GM19324 (cell line): Measurements from ENCODE around the gene SEC61G.

Experiments
- ATAC-seq: cut with Tn5 transposase; IDR thresholded peaks from one replicate; pipeline ENCODE4 v1.9.1; 2021; ENCODE audit warnings: mild to moderate bottlenecking, moderate library complexity; ENCODE audit not compliant: unreplicated experiment, low FRiP score

The SEC61G gene

DNA sequence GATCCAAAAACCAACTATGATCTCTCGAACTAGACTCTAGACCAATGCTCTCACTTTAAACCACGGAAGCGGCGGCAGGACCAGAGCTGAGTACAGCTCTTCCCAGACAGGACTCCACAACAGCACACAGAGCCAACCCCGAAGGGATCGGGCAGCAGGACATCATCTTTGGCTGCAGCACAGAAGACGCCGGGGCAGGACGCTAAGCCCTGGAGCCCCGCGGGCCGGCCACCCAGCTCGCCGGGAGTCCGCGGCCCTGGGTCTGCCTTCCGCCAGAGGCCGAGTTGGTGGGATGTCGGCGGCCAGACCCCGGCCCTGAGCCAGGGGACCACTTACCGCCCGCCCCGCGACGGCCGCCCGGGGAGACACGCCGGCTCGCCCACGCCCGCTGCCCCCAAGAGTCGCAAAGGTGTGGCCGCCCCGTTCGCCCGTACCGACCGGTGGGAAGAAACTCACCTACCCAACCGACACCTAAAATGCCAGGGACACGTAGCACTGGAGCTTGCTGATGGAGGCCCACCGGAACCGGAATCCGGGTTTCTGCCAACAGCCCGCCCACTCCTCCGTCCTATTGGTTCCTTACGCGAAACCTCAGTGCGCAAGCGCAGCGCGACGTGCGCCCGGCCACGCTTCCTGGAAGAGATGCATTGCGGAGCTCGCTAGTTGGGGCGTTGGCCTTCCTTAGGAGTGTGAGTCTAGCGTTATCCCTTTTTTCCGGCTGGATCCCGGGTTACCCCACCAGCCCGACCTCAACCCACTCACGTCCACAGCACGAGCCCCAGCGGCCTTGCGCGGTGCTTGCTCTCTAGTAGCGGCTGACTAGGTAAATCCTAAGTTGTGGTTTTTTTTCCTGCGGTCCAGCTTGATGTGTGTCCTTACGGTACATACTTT lies at the start of gene SEC61G:
Gene SEC61G, minus strand, starts transcription at position 510 of the 891 bp plus-strand sequence. CDS start 1,623 bp downstream, outside the sequence.
- peak; percentile 98 for ATAC-seq

DNA sequence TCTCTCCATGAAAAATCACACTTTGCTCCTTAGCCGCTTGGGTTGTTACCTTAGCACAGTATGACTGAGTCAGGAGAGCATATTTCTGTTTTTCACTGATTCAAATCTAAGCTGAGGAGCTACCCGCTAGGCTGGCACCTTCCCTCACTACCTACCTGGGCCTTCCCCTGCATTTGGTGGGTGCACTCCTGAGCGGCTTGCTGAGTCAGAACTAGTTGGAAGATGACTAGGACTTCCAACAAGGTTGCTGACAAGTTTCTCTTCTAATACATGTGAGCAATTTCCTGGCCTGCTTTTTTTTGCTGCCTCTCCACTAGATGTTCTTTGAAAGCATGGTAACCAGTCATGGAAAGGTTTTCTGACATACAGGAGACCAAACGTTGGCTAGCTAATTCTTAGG lies 43.8 kb upstream of the SEC61G start:
- no peak for ATAC-seq

DNA sequence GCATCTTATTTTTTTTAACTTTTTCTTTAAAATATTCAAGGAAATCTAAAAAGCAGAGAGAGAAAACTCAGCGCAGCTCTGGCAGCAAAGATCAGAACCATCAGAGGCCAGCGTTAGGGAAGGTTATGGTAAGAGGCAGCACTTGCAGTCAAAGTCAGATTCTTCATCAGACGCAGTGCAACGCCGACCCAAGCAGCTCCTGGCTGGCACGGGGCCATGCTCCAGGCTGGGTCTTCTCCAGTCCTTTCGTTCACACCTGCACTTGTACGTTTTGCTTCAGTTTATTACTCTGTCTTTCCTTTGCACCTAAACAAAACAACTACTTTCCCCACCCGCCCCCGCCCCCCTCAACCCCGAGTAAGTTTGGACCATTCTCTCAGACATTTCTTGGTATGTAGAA lies 43.1 kb upstream of the SEC61G start:
- ATAC-seq = no peak

DNA sequence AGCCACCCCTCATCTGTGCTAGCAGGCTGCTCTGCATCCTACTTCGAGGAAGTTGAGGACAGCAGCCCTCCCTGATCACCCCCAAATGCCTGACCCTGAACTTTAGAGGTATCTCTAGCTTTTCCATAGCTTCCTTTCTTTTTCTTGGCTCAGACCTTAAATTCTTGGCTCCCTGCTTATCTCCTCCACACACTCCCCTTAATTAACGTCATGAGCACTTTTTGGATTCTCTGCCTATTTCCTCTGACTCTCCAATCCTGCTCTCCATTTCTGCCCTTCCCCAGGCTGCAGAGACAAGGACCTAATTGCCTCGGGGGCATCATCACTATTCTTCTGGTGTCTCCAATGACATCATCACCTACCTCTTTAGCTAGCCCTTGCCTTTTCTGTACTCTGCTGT lies 40.8 kb upstream of the SEC61G start:
- ATAC-seq = no peak

DNA sequence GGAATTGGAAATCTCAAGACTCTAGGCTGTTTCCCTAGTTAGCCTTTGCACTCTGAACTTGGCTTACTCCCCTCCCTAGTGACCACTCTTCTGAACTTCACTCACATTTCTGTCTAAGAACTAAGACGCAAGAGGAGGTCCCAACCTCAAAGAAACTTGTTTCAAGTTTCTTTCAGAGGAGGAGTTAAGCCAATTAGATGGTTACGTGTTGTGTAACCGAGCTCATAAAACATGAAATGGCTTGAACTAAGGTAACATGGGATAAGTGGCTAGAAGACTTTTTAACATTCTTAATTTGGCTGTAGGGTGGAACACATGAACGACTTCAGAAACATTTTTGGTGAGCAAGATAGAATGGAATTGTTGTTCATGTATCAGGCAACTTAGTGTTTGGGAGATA lies 39.5 kb upstream of the SEC61G start:
- no peak for ATAC-seq

DNA sequence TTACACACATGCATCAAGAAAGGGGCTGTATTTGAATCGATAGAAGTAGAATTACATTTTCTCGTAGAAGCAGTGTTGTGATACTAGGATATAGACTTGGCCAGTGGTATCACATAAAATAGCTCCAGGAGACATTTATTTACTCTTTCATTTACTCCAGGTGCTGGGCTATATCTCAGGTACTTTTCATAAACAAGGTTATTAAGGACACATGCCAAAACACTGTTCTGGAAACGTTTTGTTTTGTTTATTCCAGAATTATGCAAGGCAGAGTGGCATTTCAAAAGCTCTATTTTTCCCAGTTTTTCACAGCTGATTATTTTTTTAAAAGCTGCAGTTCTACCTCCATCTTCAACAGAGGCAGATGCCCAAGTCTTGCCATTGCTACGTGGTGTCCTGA lies 37.8 kb upstream of the SEC61G start:
- no peak for ATAC-seq

DNA sequence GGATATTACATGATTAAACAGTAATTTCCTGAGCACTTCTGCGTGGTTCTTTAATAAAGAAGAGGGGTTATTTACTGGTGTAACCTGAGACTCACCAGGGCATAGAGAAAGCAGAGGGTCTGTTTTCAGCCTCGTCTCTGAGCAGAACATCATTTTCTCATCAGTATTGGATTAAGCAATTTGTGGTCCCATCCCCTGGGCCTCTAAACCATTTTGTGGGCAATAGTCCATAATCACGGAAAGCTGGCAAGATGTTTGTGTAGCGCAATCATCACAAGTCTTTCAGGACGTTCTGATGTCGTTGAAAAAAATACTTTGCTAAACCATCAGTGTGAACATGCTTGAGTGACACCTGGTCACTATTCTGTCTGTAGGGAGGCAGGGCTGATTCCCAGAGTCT lies 37.1 kb upstream of the SEC61G start:
- ATAC-seq = no peak

DNA sequence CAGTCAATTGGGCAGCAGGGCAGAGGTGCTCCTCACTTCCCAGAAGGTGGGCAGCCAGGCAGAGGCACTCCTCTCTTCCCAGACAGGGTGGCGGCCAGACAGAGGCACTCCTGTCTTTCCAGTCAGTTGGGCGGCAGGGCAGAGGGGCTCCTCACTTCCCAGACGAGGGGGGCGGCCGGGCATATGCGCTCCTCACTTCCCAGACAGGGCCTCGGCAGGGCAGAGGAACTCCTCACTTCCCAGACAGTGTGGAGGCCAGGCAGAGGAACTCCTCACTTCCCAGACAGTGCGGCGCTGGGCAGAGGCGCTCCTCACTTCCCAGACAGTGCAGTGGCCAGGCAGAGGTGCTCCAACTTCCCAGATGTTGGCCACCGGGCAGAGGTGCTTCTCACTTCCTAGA lies 33.4 kb upstream of the SEC61G start:
- no peak for ATAC-seq

DNA sequence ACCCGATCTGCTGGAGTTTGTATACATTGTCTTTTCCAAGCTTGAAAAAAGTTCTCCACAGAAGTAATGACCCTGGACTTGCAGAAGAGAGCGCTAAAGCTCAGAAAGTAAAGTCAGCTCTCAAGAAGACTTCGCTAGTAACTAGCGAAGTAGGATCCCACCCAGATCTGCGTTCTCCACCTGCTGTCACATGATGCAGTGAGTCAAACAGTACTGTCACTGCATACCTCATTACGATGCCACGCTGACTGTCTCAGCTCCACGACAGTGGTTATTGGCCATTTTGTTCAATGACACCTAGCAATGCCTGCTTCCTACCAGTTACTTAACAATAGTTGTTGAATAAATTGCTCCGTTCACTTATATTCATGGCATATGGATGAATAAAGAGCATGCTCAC lies 29.7 kb upstream of the SEC61G start:
- no peak for ATAC-seq

DNA sequence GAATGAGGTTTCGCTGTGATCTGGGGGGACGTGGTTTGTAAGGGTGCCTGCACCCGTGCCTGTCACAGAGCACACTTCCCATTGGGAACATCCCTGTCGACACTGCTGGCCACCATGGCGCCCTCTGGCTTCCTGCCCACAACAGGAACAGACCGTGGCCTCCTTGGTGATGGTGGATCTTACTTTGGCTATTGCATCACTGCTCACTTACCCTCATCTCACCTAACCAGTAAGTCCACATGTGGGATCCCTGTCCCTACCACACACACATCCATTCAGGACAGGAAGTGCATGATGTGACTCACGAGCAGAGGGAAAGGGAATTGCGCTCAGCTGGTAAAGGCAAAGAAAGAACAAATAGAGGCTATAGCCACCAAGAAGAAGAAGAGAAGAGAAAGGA lies 26.2 kb upstream of the SEC61G start:
- ATAC-seq = no peak

DNA sequence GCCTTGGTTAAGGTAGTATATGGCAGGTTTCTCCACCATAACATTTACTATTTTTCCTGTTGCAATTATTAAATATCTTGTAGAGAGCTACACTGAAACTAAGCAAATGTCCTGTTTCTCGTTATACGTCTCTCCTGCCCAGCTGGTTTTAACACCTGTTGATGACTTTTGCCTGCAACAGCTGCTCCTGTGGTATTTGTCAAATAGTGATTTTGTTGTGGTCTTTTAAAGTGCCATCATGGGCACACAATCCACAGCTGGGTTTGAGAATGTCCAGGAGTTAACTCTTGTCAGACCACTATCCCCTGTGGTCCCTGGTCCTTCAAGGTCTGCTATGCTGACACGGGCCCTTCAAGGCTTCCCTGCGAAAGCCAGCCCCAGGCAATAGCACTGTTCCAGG lies 24.9 kb upstream of the SEC61G start:
- no peak for ATAC-seq

DNA sequence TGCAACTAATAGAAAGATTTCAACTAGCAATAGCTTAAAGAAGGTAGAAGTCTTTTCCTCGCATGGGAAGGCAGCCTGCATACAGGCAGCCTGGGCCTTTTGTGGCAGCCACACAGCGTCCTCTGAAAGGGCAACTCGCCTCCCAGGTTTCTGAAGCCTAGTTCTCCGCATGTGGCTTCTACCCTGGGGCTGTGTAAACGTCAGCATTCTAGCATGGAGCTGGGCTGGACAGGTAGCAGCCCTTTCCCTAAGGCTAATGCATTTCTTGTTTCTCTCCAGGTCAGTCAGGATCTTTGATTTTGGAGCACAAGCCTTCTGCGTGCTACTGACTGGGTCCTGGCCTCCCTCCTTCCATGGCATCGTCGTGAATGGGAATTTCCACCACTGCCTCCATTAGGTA lies 23.8 kb upstream of the SEC61G start:
- ATAC-seq = no peak

DNA sequence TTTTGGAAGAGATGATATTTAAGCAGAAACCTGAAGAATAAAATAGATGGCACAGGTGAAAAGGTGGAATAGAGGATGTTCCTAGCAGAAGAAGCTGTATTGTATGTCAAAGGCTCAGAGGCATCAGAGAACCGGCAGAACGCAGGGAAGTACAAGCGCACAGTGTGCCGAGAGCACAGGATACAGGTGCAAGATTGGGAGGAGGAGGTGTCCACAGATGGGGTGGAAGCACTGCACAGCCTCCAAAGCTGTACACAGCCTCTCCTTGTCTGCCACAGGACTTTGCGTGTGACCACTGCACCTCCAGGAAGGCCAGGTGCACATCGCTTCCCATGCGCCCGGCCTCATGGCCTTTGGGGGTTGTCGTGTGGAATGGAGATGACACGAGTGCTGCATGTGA lies 23.3 kb upstream of the SEC61G start:
- no peak for ATAC-seq

DNA sequence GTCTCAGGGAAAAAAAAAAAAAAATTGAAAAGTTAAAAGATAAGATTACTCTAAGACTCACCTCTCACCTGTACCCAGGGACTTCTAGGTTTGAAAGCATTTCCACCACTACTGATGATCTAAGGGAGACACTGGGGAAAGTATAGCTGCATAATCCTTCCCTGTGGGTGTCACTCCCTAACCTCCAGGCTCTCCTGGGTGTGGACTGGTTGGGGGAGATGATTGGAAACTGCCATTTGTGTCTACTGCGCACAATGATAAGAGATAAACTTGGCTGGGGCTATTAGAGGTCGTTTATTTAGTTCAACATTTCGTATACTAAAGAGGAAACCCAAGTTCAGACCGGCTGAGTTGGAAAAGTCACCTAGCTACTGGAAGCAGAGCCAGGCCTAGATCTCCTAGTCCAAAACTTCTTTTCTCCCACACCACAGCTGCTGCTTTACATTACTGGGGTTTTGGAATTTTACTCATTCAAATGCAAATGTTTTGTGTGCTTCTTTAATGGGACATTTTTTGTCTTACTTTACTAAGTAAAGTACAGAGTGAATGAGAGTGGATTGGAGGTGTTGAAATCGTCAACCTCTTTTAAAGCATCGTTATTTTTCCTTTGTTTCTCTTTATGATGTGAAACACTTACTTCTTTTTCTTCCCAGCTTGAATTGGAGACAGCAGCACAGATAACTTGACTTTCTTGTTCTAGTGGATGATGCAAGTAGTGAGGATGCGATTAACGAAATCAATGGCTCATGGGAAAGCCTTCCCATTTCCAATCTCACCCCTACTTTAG lies 22.3 kb upstream of the SEC61G start:
- no peak for ATAC-seq

DNA sequence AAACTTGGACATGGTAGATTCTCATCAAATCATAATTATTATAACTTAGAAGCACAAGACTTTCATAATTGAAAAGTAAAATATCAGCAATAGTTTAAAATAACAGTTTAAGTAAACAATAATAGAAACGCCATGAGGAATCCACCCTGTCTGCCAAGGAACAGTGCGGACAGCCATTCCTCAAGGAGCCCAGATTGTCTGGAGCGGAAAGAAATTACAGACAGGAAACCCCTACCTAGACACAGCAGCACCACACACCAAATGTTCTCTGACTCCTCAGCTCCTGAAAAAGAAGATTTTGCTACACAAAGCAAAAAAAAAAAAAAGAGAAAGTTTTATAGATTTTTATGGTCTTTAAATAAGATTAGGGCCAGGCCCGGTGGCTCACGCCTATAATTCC lies 21.5 kb upstream of the SEC61G start:
- ATAC-seq = no peak

DNA sequence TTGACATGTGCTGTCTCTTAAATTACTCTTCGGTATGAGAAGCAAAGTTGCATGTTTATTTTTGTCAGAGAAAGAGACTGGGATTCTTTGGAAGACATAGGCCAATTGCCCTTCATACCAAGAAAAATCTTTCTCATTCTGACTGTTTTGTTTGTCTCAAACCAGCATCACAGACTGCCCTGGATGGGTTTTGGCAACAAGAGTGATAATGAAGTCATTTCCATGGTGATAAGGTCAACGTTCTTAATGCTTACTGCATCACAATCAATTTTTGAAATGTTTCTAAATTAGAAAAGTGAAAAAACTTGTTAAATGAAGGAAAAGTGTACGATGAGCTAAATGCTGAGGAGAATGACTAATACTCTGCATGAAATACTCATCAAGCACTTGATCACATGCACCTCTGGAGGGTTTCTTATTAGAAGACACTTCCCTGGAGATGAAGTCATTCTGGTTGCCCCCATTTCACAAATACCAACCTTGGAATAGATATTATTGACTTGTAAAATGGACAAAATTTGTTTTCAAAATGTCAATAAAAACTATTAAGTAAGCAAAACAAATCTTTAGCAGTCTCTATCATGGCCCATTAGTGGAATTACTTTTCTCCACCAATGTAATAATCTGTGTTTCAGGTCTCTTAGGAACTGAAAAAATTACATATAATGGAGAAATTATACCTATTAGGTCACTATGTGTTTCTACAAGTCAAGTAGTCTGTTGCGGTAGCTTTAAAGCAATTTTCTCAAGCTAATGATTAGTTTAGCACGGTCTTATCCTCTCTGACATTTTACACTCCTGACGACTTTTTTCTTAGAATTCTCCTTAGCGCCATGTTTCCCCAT lies 19.9 kb upstream of the SEC61G start:
- ATAC-seq = no peak

DNA sequence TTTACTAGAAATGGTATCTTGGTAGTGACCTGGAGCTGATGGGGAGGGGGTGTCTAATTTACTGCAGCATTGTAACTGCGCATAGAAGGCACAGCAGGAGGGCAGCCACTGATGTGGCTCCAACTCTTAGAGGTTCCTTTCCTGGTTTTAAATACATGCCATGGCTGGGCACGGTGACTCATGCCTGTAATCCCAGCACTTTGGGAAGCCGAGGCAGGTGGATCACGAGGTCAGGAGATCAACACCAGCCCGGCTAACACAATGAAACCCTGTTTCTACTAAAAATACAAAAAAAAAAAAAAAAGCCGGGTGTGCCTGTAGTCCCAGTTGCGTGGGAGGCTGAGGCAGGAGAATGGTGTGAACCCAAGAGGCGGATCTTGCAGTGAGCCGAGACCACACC lies 19.2 kb upstream of the SEC61G start:
- no peak for ATAC-seq

DNA sequence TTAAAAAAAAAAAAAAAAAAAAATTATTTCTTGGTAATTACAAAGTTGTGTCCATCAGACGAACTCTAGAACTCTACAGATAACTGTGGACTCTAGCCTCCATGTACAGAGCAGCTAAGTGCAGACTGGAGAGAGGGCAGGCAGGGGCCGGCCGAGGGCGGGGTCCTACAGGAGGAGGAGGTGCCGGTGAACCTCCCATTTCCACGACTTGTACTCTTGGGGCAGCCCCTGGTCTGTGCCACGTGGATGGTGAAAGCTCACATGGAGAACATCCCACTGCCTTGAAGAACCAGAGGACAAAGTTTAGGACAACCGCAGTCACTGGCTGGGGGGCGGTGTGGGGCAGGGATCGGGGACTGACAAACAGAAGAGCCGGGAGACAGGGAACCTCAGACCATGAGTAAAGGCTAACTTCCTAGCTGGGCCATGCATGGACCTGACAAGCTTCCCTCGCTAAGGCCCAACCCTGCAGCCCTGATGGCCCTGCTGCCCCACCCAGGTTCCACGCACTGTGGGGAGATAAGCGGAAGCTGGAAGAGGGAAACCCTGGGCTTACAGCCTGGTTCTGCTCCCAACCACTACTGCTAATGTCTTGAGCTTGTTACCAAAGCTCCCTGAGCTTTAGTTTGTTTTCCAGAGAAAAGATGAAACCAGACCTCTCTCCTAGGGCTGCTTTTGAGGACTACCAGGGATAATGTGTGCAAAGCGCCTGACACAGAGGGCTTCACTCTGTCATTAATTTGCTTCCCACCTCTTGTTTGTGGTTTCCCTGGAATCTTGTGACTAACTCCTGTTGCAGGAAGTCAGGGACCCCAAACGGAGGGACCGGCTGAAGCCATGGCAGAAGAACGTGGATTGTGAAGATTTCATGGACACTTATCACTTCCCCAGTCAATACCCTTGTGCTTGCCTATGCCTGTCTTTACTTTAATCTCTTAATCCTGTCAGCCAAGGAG lies 16.1 kb upstream of the SEC61G start:
- ATAC-seq = no peak

DNA sequence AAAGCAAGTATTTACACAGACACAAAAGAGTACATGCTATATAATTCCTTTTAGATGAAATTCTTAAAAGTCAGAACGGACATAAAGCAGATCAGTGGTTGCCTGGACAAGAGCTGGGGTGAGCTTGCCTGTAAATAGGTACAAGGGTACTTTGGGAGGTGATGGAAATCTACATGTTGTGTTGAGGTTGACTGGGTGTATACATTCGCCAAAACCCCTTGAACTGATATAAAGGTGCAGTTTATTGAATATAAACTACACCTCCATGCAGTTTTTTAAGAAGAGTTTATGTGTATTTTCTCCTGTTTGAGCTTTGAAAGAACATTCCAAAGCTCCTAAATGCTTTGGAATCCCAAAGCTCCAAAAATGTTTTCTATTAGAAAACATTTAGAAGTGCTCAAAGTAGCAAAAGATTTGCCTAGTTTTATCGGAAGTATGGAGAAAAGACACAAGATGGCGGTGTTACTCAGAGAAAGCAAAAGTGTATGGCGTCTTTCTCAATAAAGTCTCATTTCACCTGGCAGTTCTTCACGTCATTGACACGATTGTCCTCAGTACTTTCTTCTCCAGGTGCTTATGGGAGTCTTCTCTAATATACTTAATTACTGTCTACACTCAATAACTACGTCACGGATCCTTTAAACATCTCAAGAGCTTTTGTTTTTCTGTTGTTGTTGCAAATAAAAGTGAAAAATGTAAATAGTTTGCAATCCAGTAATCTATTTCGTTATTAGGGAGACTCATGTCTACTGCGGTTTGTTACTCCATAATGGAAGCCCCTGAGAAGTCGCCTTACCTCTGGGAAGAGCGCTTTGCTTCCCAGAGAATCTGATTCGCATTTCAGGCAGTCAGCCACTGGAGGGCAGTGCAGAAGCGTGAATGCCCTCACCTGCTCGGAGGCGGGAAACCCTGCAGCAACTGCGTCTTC lies 14.7 kb upstream of the SEC61G start:
- no peak for ATAC-seq
